Measurements from ENCODE around the gene IL17C. TPM values are rescaled to one million over a fixed set of nuclear protein-coding genes. Genes with fewer than 3 reads are reported as not detected.

The IL17C gene
- total and polyA plus RNA-seq, 10 of the 15 experiments (the other 5 are each of a cell fraction or from before 2014, with no cell fraction given): not detected

- TF ChIP-seq, protein P1, sequence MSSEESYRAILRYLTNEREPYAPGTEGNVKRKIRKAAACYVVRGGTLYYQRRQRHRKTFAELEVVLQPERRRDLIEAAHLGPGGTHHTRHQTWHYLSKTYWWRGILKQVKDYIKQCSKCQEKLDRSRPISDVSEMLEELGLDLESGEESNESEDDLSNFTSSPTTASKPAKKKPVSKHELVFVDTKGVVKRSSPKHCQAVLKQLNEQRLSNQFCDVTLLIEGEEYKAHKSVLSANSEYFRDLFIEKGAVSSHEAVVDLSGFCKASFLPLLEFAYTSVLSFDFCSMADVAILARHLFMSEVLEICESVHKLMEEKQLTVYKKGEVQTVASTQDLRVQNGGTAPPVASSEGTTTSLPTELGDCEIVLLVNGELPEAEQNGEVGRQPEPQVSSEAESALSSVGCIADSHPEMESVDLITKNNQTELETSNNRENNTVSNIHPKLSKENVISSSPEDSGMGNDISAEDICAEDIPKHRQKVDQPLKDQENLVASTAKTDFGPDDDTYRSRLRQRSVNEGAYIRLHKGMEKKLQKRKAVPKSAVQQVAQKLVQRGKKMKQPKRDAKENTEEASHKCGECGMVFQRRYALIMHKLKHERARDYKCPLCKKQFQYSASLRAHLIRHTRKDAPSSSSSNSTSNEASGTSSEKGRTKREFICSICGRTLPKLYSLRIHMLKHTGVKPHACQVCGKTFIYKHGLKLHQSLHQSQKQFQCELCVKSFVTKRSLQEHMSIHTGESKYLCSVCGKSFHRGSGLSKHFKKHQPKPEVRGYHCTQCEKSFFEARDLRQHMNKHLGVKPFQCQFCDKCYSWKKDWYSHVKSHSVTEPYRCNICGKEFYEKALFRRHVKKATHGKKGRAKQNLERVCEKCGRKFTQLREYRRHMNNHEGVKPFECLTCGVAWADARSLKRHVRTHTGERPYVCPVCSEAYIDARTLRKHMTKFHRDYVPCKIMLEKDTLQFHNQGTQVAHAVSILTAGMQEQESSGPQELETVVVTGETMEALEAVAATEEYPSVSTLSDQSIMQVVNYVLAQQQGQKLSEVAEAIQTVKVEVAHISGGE (CRISPR knock-in tag; IDR thresholded peaks at IDR 0.05): no peak
- no peak for TF ChIP-seq SIN3A (IDR thresholded peaks at IDR 0.05; ENCODE audit: low read depth, low read length)
- no peak for TF ChIP-seq CBFB (IDR thresholded peaks at IDR 0.05; ENCODE audit: low read depth)
- TF ChIP-seq FOXM1 (IDR thresholded peaks at IDR 0.05; ENCODE audit: low read depth, low read length): no peak
Observed at GRCh38 chr16:88649924-88650748, 11.8 kb downstream of the IL17C start (continued).

- intact Hi-C loops (cut with micrococcal nuclease; ENCODE audit: unreplicated experiment) (loop anchor here (1.0 to 5.0 kb wide), 4 partner anchors 12 to 161 kb away; partner anchors contain the start of genes APRT, CTU2, MVD and RNF166), in situ Hi-C loops (cut with MboI) (no loop called here)
- Histone ChIP-seq H3K9me3 (replicated peaks; ENCODE audit: control insufficient read depth, insufficient read depth, low read length) (no peaks in the 10 kb centered on the region), H3K79me2 (ENCODE audit: control insufficient read depth, insufficient read depth, low read length) (peaks cover 36% of the 10 kb centered on the region), H3K4me1 (ENCODE audit: control insufficient read depth, insufficient read depth, low read length) (peaks cover 22% of the 10 kb centered on the region), H4K20me1 (ENCODE audit: control insufficient read depth, insufficient read depth) (peaks cover 3% of the 10 kb centered on the region; the same call in 1 of the 2 replicates), H3K9ac (ENCODE audit: control insufficient read depth, insufficient read depth, low read length) (peak within 1 kb of the TSS; percentile 87), H2AFZ (ENCODE audit: control insufficient read depth, low read depth, low read length) (peak within 1 kb of the TSS; percentile 12; the same call in 1 of the 2 replicates), H3K4me2 (ENCODE audit: control insufficient read depth, insufficient read depth) (peak within 1 kb of the TSS; percentile 95), H3K27ac (ENCODE audit: control insufficient read depth, insufficient read depth) (peak within 1 kb of the TSS; percentile 96), H3K27me3 (replicated peaks in 1 of 2; ENCODE audit: control insufficient read depth in 2 of 2, insufficient read depth in 2 of 2, low read length in 1 of 2) (no peaks in the 10 kb centered on the region), H3K4me3 (peak within 1 kb of the TSS; percentile 98), H3K36me3 (ENCODE audit: control insufficient read depth in 2 of 2, insufficient read depth in 2 of 2, low read length in 1 of 2) (peaks cover 0 to 9% of the 10 kb centered on the region in 2 experiments)
- BruUV-seq (replicated peaks): no TSS peak
- POLR2A ChIA-PET: interaction anchor here (0.5 to 2.6 kb wide), 6 partner anchors 11 to 432 kb away, joined by 3 to 8 read pairs (median 6); partner anchors contain the start of gene MVD
- DNase-seq (ENCODE audit: low read depth, low spot score) (peak; percentile 49), ATAC-seq (peak; percentile 84), FAIRE-seq (peak; percentile 31)
- CTCF ChIA-PET: no interaction called here
- WGBS (ENCODE audit: insufficient coverage, insufficient replicate concordance, low lambda C conversion rate, missing lambda C conversion rate): 1% methylated on average over 28 of the region's 41 CpGs
- RAD21 ChIA-PET (ENCODE audit: unreplicated experiment): interaction anchor here (1.2 kb wide), 1 partner anchor 15 kb away, joined by 3 read pairs; no protein-coding TSS in a partner anchor
- SMC1A ChIA-PET (ENCODE audit: uncharacterized antibody, unreplicated experiment): no interaction called here
- TF ChIP-seq SMAD5 (IDR thresholded peaks at IDR 0.05; ENCODE audit: low read depth) (peak; percentile 89), TCF12 (IDR thresholded peaks at IDR 0.05; ENCODE audit: low read depth, low read length) (no peak), PKNOX1 (IDR thresholded peaks at IDR 0.05) (no peak), POLR2AphosphoS5 (IDR thresholded peaks at IDR 0.05; ENCODE audit: low read length) (peak; percentile 93), MTA2 (IDR thresholded peaks at IDR 0.05; ENCODE audit: low read depth) (no peak), SUPT20H (IDR thresholded peaks at IDR 0.05; ENCODE audit: borderline replicate concordance, control insufficient read depth, low read depth, low read length) (no peak), KLF5 (IDR thresholded peaks at IDR 0.05; ENCODE audit: partially characterized antibody) (no peak), FOS (IDR thresholded peaks at IDR 0.05; ENCODE audit: borderline replicate concordance, extremely low read depth, insufficient read length) (no peak), IKZF2 (IDR thresholded peaks at IDR 0.05) (no peak), NR2F1 (conservative IDR thresholded peaks at IDR 0.05) (0 out of 2 replicates have a peak, but pooled peaks have one; percentile 8), SMARCA5 (IDR thresholded peaks at IDR 0.05) (no peak), SREBF1 (IDR thresholded peaks at IDR 0.05; ENCODE audit: low read length) (no peak), E2F4 (IDR thresholded peaks at IDR 0.05; ENCODE audit: low read depth, low read length) (0 out of 2 replicates have a peak, but pooled peaks have one; percentile 9)
Observed at GRCh38 chr16:88650749-88651275, 12.4 kb downstream of the IL17C start, which contains the start of gene CYBA. Gene CYBA (minus strand): TSS chr16:88651053. CDS start chr16:88651013, 40 bp downstream.
